ENCODE measurements around the gene ZNHIT1.
"Not testable (repeated sequence)": the region's sequence is repeated elsewhere in the genome, so short reads cannot be mapped to it uniquely, and the experiment has no call there.

Gene ZNHIT1

GRCh38 chr7:101241443-101242349 is 23.7 kb downstream of the ZNHIT1 start:
- DNase-seq (ENCODE audit: low spot score), result no peak

GRCh38 chr7:101243646-101244374 is 25.8 kb downstream of the ZNHIT1 start:
- peak; percentile 39 for DNase-seq (ENCODE audit: low spot score)

- peak; percentile 98 for DNase-seq (ENCODE audit: low spot score)
Observed at GRCh38 chr7:101244375-101245146, 26.6 kb downstream of the ZNHIT1 start, which contains the start of gene FIS1. Gene FIS1, minus strand, starts transcription at chr7:101245081. Its CDS starts 77 bp downstream, at chr7:101245004.

DNA sequence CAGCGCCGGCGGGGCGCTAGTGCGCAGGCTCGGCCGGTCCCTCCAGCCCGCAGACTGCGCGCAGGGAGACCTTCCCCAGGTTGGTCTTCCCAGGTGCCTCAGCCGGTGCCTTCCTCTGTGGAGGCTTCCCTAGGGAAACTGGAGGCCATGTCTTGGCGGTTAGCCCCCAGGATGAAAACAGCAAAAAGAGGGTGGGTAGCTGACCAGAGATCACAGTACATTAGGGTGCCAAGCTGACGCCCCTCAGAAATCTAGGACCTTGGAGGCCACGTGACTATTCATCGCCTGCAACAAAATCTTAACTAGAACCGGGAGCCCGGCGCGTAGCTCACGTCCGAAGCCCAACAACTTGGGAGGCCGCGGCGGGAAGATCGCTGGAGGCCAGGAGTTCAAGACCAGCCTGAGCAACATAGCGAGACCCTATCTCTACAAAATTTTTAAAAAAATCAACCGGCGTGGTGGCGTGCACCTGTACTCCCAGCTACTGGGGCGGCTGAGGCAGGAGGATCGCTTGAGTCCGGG is 27.2 kb downstream of the ZNHIT1 start:
- no peak for DNase-seq (ENCODE audit: low spot score)

GRCh38 chr7:101248276-101248675 is 30.3 kb downstream of the ZNHIT1 start:
- no peak for DNase-seq (ENCODE audit: low spot score)

- DNase-seq (ENCODE audit: low spot score), result no peak
Observed at GRCh38 chr7:101250324-101250723, 32.4 kb downstream of the ZNHIT1 start.

DNA sequence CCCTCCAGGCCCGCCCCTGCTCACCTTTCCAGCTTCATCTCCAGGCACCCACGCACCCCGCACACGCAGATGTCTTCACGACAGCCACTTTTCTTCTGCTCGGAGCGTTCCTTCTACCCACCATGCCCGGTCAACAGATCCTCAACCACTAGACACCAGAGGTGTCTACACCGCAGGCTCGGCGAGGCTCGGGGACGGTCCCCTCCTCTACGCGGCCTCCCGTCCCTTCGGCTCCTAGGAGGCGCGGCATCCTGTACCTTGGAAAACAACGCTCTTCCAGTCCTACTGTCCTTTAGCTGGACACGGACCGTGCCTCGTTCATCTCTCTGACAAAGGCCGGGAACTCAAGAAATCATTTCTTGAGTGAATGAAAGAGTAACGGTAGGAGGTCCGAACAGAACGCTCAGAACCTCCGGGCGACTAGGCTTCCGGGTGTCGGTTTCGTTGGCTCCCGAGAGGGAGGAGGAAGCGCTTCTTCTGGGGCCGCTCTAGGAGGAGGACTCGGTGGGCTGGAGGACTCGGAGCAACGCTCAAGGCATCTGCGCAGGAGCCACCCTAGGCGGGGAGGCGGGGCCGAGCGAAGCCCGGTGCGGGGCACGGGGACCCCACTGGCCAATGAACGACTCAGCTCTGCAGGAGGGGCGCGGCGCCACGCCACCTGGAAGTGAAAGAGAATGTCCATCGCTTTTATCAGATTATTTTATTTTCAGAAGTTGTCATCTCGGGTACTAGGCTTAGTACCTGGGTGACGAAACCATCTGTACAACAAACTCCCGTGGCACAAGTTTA is 34.1 kb downstream of the ZNHIT1 start:
- DNase-seq (ENCODE audit: low spot score), result peak; percentile 100

GRCh38 chr7:101253199-101253598 is 35.2 kb downstream of the ZNHIT1 start:
- not testable (repeated sequence) for DNase-seq (ENCODE audit: low spot score)

- no peak for DNase-seq (ENCODE audit: low spot score)
Observed at GRCh38 chr7:101255796-101256195, 37.8 kb downstream of the ZNHIT1 start.

GRCh38 chr7:101258243-101258731 is 40.3 kb downstream of the ZNHIT1 start:
- DNase-seq (ENCODE audit: low spot score), result no peak

GRCh38 chr7:101264102-101264706 is 46.2 kb downstream of the ZNHIT1 start:
- DNase-seq (ENCODE audit: low spot score), result peak; percentile 49

GRCh38 chr7:101265622-101266516 is 47.9 kb downstream of the ZNHIT1 start:
- DNase-seq (ENCODE audit: low spot score), result no peak

- DNase-seq (ENCODE audit: low spot score), result no peak
Observed at GRCh38 chr7:101269664-101270063, 51.7 kb downstream of the ZNHIT1 start.

GRCh38 chr7:101271021-101271420 is 53.1 kb downstream of the ZNHIT1 start:
- DNase-seq (ENCODE audit: low spot score), result no peak

DNA sequence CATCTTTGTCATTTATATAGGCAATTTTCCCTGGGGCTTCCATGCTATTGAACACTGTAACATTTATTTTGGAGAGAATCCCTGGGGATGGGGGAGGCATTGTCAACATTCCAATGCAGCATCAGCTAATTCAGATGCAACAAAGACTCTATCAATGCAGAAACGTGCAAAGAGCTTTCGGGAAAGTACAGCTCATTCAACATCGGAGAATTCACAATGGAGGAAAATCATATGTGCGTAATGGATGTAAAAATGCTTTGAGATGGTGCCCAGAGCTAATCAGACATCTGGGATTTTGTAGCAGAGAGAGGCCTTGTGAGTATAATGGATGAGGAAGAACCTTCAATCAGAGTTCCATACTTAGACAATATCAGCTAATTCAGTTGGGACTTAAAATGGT is 55.2 kb downstream of the ZNHIT1 start:
- no peak for DNase-seq (ENCODE audit: low spot score)
